Ascending aorta (tissue), 2 donors: ENCODE data around the gene RELL1. TPM values are rescaled to one million over a fixed set of nuclear protein-coding genes. Genes with fewer than 3 reads are reported as not detected.

Experiments
- DNase-seq, 2 donors: peaks; one replicate each; pipeline ENCODE4 v3.0.0-alpha.2; 2019; ENCODE audit warnings: low spot score in 2 of 2
- H3K27ac ChIP-seq, 2 donors: fragments of 200-600 bp; sonication (generic); one replicate each; pipeline ENCODE4 v1.5.1; 2016 to 2017; ENCODE audit warnings: mild to moderate bottlenecking in 1 of 2
- H3K27me3 ChIP-seq: fragments of 200-600 bp; sonication (generic); one replicate; pipeline ENCODE4 v1.5.1; 2017
- H3K36me3 ChIP-seq, 2 donors: fragments of 200-600 bp; sonication (generic); one replicate each; pipeline ENCODE4 v1.5.1; 2016
- H3K4me1 ChIP-seq, 2 donors: fragments of 200-600 bp; sonication (generic); one replicate each; pipeline ENCODE4 v1.5.1; 2016 to 2017; ENCODE audit warnings: mild to moderate bottlenecking in 1 of 2
- H3K4me3 ChIP-seq, 2 donors: fragments of 200-600 bp; sonication (generic); one replicate each; pipeline ENCODE4 v1.5.1; 2016 to 2017; ENCODE audit warnings: mild to moderate bottlenecking in 1 of 2
- H3K9me3 ChIP-seq, 2 donors: fragments of 200-600 bp; sonication (generic); one replicate each; pipeline ENCODE4 v1.5.1; 2016
- CTCF ChIP-seq, 3 experiments: fragments of 200-600 bp in 2 of 3; fragments of 450-650 bp in 1 of 3; sonication (generic) in 2 of 3; IDR thresholded peaks; one replicate each; pipeline ENCODE4 v1.5.1; 2016 to 2019; ENCODE audit warnings: antibody characterized with exemption in 3 of 3, mild to moderate bottlenecking in 1 of 3, moderate library complexity in 1 of 3
- intact Hi-C: fragments of 100-400 bp; cut with DNase I; formaldehyde crosslinking; loops from one replicate; pipeline ENCODE4 v1.15.1; 2023
- total RNA-seq: library from RNA; depleted of rRNA; stranded (reverse); fragments of >200 nt; gene quantifications from one replicate; pipeline ENCODE4 v1.1.0, GENCODE V29; 2016

RELL1 gene
- total RNA-seq, 1 donor from 2014 or later = 61.5 TPM

- Histone ChIP-seq H3K9me3 (no peaks in the 10 kb centered on the region), H3K4me1 (no peaks in the 10 kb centered on the region), H3K36me3 (no peaks in the 10 kb centered on the region), H3K4me3 (no peak overlapping the region), H3K27ac (no peak overlapping the region), H3K27me3 (no peaks in the 10 kb centered on the region)
- DNase-seq = no peak
- intact Hi-C loops = no loop called here
- TF ChIP-seq CTCF (IDR thresholded peaks at IDR 0.05) = no peak
Measured at GRCh38 chr4:37597034-37597433, 89.1 kb downstream of the RELL1 start.

- no peak for TF ChIP-seq CTCF (IDR thresholded peaks at IDR 0.05)
- Histone ChIP-seq H3K27me3 (no peaks in the 10 kb centered on the region), H3K9me3 (no peaks in the 10 kb centered on the region), H3K4me3 (no peak overlapping the region), H3K27ac (no peak overlapping the region), H3K4me1 (no peaks in the 10 kb centered on the region), H3K36me3 (no peaks in the 10 kb centered on the region)
- intact Hi-C loops = no loop called here
- DNase-seq = no peak
Measured at GRCh38 chr4:37595875-37596680, 90.1 kb downstream of the RELL1 start.

- no peak for TF ChIP-seq CTCF (IDR thresholded peaks at IDR 0.05)
- Histone ChIP-seq H3K36me3 (no peaks in the 10 kb centered on the region), H3K9me3 (no peaks in the 10 kb centered on the region), H3K27ac (no peak overlapping the region), H3K27me3 (no peaks in the 10 kb centered on the region), H3K4me3 (no peak overlapping the region), H3K4me1 (no peaks in the 10 kb centered on the region)
- intact Hi-C loops = no loop called here
- DNase-seq = no peak
Measured at GRCh38 chr4:37594099-37594498, 92.1 kb downstream of the RELL1 start.

- intact Hi-C loops = no loop called here
- H3K27me3 ChIP-seq = no peaks in the 10 kb centered on the region
- no peaks in the 10 kb centered on the region for H3K9me3 ChIP-seq
Measured at GRCh38 chr4:37591349-37591748, 94.8 kb downstream of the RELL1 start.

GRCh38 chr4:37590016-37590415 lies 96.2 kb downstream of the RELL1 start:
- Histone ChIP-seq H3K36me3 (no peaks in the 10 kb centered on the region), H3K4me1 (no peaks in the 10 kb centered on the region), H3K27ac (no peak overlapping the region), H3K4me3 (no peak overlapping the region), H3K9me3 (no peaks in the 10 kb centered on the region), H3K27me3 (no peaks in the 10 kb centered on the region)
- DNase-seq = no peak
- no peak for TF ChIP-seq CTCF (IDR thresholded peaks at IDR 0.05)
- intact Hi-C loops = no loop called here

More at GRCh38 chr4:37591349-37591748, 94.8 kb downstream of the RELL1 start:
- no peak overlapping the region for H3K27ac ChIP-seq
- H3K4me1 ChIP-seq = no peaks in the 10 kb centered on the region
- TF ChIP-seq CTCF (IDR thresholded peaks at IDR 0.05) = no peak
- H3K4me3 ChIP-seq = no peak overlapping the region
- no peak for DNase-seq
- H3K36me3 ChIP-seq = no peaks in the 10 kb centered on the region
